Calu3 (cell line): ENCODE measurements around the gene WDFY4. TPM values are rescaled to one million over a fixed set of nuclear protein-coding genes. Genes with fewer than 3 reads are reported as not detected.

Experiments
- BruUV-seq: library from RNA; stranded (reverse); fragments of 400-500 nt; replicated peaks from 2 replicates; lab custom pipeline; 2021; lab: Mats Ljungman, UMichigan
- CTCF ChIA-PET: fragments of 300-600 bp; sonication (Branson Sonifier 250); formaldehyde crosslinking; loops from one replicate; lab custom pipeline; 2022; ENCODE audit warnings: antibody characterized with exemption; lab: Charles Lee
- DNase-seq: peaks from one replicate; pipeline ENCODE4 v3.0.0; 2022
- H3K27ac Mint-ChIP-seq: one replicate; pipeline ENCODE4 v1.8.0; 2022; ENCODE audit warnings: mixed read lengths; ENCODE audit not compliant: unreplicated experiment
- H3K27me3 Mint-ChIP-seq: one replicate; pipeline ENCODE4 v1.8.0; 2022; ENCODE audit warnings: mixed read lengths; ENCODE audit not compliant: unreplicated experiment
- H3K36me3 Mint-ChIP-seq: one replicate; pipeline ENCODE4 v1.8.0; 2022; ENCODE audit warnings: mild to moderate bottlenecking, moderate library complexity, mixed read lengths; ENCODE audit not compliant: insufficient read depth, unreplicated experiment
- H3K4me1 Mint-ChIP-seq: one replicate; pipeline ENCODE4 v1.8.0; 2022; ENCODE audit warnings: mild to moderate bottlenecking, low read depth, mixed read lengths; ENCODE audit not compliant: unreplicated experiment
- H3K4me3 Mint-ChIP-seq: one replicate; pipeline ENCODE4 v1.8.0; 2022; ENCODE audit warnings: mild to moderate bottlenecking, low read depth, moderate library complexity, mixed read lengths; ENCODE audit not compliant: unreplicated experiment
- H3K9me3 Mint-ChIP-seq: one replicate; pipeline ENCODE4 v1.8.0; 2022; ENCODE audit warnings: low read depth, mixed read lengths; ENCODE audit not compliant: unreplicated experiment
- intact Hi-C: fragments of 100-400 bp; cut with micrococcal nuclease; formaldehyde crosslinking; loops from one replicate; pipeline ENCODE4 v1.10.0; 2022; ENCODE audit not compliant: unreplicated experiment
- total RNA-seq: library from RNA; stranded (reverse); gene quantifications from 2 replicates; pipeline ENCODE4 v1.2.3, GENCODE V29; 2022
- TF ChIP-seq, protein P1 (sequence below): fragments of 200-600 bp; IDR thresholded peaks from one replicate; pipeline ENCODE4 v1.8.0; 2022; ENCODE audit warnings: antibody characterized with exemption; ENCODE audit not compliant: unreplicated experiment

Gene WDFY4
- total RNA-seq, 1 experiment from 2014 or later: not detected

DNA sequence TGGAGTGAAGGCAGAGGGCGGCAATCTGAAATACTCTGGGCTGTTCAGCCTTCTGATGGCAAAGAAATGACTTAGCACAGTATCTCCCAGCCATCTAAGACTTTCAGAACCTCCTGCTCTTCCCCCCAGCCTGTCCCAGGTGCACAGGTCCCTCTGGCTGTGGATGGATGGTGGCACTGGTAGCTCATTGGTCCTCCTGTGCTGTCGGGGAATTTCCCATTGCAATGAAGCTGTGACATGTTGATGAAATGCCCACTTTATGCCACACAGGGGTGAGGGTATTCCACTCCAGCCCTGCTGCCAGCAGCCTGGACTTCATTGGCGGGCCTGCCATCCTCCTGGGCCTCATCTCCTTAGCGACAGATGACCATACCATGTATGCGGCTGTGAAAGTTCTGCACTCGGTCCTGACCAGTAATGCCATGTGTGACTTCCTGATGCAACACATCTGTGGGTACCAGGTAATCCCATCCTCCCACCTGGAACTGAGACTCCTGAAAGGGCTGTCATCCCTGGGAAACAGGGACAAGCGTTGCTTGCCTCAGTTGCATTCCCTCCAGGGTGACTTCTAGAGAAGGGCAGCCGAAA lies 105.9 kb downstream of the WDFY4 start:
- H3K9me3 Mint-ChIP-seq: no peaks in the 10 kb centered on the region
- no TSS peak for BruUV-seq
- H3K27ac Mint-ChIP-seq: no peak overlapping the region
- TF ChIP-seq, protein P1, sequence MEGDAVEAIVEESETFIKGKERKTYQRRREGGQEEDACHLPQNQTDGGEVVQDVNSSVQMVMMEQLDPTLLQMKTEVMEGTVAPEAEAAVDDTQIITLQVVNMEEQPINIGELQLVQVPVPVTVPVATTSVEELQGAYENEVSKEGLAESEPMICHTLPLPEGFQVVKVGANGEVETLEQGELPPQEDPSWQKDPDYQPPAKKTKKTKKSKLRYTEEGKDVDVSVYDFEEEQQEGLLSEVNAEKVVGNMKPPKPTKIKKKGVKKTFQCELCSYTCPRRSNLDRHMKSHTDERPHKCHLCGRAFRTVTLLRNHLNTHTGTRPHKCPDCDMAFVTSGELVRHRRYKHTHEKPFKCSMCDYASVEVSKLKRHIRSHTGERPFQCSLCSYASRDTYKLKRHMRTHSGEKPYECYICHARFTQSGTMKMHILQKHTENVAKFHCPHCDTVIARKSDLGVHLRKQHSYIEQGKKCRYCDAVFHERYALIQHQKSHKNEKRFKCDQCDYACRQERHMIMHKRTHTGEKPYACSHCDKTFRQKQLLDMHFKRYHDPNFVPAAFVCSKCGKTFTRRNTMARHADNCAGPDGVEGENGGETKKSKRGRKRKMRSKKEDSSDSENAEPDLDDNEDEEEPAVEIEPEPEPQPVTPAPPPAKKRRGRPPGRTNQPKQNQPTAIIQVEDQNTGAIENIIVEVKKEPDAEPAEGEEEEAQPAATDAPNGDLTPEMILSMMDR: no peak
- no peaks in the 10 kb centered on the region for H3K27me3 Mint-ChIP-seq
- intact Hi-C loops: no loop called here
- no peaks in the 10 kb centered on the region for H3K4me1 Mint-ChIP-seq
- CTCF ChIA-PET: no interaction called here
- no peaks in the 10 kb centered on the region for H3K36me3 Mint-ChIP-seq
- no peak for DNase-seq
- no peak overlapping the region for H3K4me3 Mint-ChIP-seq

DNA sequence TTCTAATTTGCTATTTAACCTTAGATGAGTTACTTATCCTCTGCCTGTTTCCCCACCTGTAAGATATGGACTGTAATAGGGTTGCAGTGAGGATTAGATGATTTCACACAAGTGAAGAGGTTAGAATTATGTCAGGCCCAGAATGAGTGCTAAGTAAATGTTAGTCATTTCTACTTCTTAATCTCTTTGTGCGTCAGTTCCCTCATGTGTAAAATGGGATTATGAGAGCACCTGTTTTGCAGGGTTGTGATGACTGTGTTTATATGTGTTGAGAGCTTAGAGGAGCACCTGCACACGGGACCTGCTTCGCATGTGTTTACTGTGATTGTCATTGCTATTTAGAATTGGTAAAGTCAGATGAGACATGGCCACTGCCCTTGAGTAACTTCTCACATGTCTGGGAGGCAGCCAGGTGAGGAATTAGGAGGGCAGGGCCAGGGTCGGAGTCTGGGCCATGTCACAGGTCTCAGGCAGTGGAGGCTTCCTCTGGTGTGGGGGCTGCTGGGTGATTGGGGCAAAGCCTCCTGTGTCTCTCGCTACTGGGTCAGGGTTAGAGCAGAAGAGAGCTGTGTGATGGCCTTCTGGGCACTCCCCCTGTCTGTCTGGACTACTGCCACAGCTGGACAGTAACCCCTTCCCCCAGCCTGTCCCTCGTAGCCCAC lies 106.7 kb downstream of the WDFY4 start:
- no peak overlapping the region for H3K4me3 Mint-ChIP-seq
- TF ChIP-seq, protein P1: no peak
- H3K36me3 Mint-ChIP-seq: no peaks in the 10 kb centered on the region
- no peaks in the 10 kb centered on the region for H3K27me3 Mint-ChIP-seq
- no peaks in the 10 kb centered on the region for H3K4me1 Mint-ChIP-seq
- no peak for DNase-seq
- H3K9me3 Mint-ChIP-seq: no peaks in the 10 kb centered on the region
- intact Hi-C loops: no loop called here
- BruUV-seq: no TSS peak
- no peak overlapping the region for H3K27ac Mint-ChIP-seq
- CTCF ChIA-PET: no interaction called here

DNA sequence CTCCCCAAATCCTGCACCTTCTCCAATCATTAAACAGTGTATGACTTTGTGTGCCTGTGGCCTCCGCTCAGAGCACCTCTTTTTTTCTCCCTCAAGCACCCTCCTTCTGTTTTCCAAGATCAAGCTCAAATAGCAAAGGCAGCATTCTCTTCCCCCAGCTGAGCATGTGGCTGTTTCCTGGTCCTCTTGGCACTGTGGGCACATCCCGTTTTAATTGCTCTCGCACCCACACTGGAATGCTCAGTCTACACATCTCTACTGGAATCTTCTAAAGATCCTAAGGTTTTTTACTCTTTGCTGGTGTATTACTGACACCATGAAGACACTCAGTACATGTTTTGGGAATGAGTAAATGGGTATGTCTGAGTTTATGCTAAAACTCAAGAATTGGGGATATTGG lies 107.4 kb downstream of the WDFY4 start:
- Mint-ChIP-seq H3K27me3 (no peaks in the 10 kb centered on the region), H3K4me1 (no peaks in the 10 kb centered on the region), H3K36me3 (no peaks in the 10 kb centered on the region), H3K9me3 (no peaks in the 10 kb centered on the region), H3K27ac (no peak overlapping the region), H3K4me3 (no peak overlapping the region)
- TF ChIP-seq, protein P1: no peak
- CTCF ChIA-PET: no interaction called here
- intact Hi-C loops: no loop called here
- BruUV-seq: no TSS peak
- no peak for DNase-seq

DNA sequence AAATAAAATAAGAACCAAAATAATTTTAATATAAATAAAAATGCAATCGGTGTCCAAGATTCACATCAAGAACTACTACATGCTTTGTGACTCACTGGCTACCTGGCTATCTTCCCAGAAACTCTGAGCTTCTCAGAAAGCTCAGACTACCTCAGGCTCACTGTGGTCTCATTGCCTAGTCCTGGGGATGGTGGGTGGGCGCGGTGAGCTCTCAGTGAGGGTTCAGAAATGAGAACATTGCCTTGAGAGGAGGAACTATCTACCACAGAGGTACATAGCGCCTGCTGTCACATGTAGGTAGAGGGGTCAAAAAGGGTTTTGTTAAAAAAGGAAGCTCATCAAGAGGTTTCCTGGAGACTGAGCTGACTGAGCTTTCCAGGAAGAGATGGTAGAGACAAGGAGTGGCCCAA lies 108.0 kb downstream of the WDFY4 start:
- CTCF ChIA-PET: interaction anchor here (0.6 kb wide), 1 partner anchor 19 kb away, joined by 4 read pairs; no protein-coding TSS in a partner anchor
- Mint-ChIP-seq H3K27me3 (no peaks in the 10 kb centered on the region), H3K27ac (no peak overlapping the region), H3K9me3 (no peaks in the 10 kb centered on the region), H3K4me3 (no peak overlapping the region), H3K4me1 (no peaks in the 10 kb centered on the region), H3K36me3 (no peaks in the 10 kb centered on the region)
- no TSS peak for BruUV-seq
- intact Hi-C loops: no loop called here
- DNase-seq: no peak
- TF ChIP-seq, protein P1: no peak
